Liver (tissue), 9 donors: ENCODE measurements around the gene ARL14EPL. TPM values are rescaled to one million over a fixed set of nuclear protein-coding genes. Genes with fewer than 3 reads are reported as not detected.

Experiments
- DNase-seq: peaks from one replicate; pipeline ENCODE4 v3.0.0-alpha.2; 2017; ENCODE audit warnings: low spot score
- H3K27ac ChIP-seq, 2 donors: one replicate each; pipeline ENCODE4 v1.7.0; 2013; ENCODE audit warnings: inconsistent platforms in 2 of 2, low read length in 2 of 2, control low read depth in 1 of 2, low read depth in 1 of 2, mild to moderate bottlenecking in 1 of 2
- H3K27me3 ChIP-seq, 4 donors: one replicate each; pipeline versions ENCODE4 v1.6.1 to v1.7.0; 2013; ENCODE audit warnings: low read length in 3 of 4, inconsistent platforms in 1 of 4, mild to moderate bottlenecking in 1 of 4, moderate library complexity in 1 of 4; ENCODE audit not compliant: control insufficient read depth in 4 of 4, insufficient read depth in 4 of 4
- H3K36me3 ChIP-seq, 4 donors: one replicate each; pipeline versions ENCODE4 v1.6.1 to v1.7.0; 2013; ENCODE audit warnings: low read length in 3 of 4, mild to moderate bottlenecking in 3 of 4, low read depth in 1 of 4, moderate library complexity in 1 of 4; ENCODE audit not compliant: control insufficient read depth in 4 of 4, insufficient read depth in 3 of 4
- H3K4me1 ChIP-seq, 4 donors: one replicate each; pipeline versions ENCODE4 v1.6.1 to v1.7.0; 2013; ENCODE audit warnings: low read length in 3 of 4, mild to moderate bottlenecking in 3 of 4, moderate library complexity in 1 of 4; ENCODE audit not compliant: control insufficient read depth in 4 of 4, insufficient read depth in 4 of 4
- H3K4me3 ChIP-seq, 3 donors: one replicate each; pipeline versions ENCODE4 v1.6.1 to v1.7.0; 2013; ENCODE audit warnings: low read length in 3 of 3, control low read depth in 1 of 3, low read depth in 1 of 3, mild to moderate bottlenecking in 1 of 3
- H3K9ac ChIP-seq, 2 donors: one replicate each; pipeline ENCODE4 v1.7.0; 2013; ENCODE audit warnings: low read length in 2 of 2, mild to moderate bottlenecking in 2 of 2, moderate library complexity in 2 of 2, control low read depth in 1 of 2, low read depth in 1 of 2
- H3K9me3 ChIP-seq, 4 donors: one replicate each; pipeline versions ENCODE4 v1.6.1 to v1.7.0; 2013; ENCODE audit warnings: low read length in 3 of 4; ENCODE audit not compliant: control insufficient read depth in 4 of 4
- ATF3 ChIP-seq: IDR thresholded peaks from 2 replicates; pipeline ENCODE4 v1.6.1; 2016; ENCODE audit warnings: antibody characterized with exemption
- CTCF ChIP-seq: fragments of 150-350 bp; IDR thresholded peaks from 2 replicates; pipeline ENCODE4 v1.5.1; 2017; ENCODE audit warnings: improper control_type of control experiment, low read depth, low read length; ENCODE audit not compliant: missing input control
- EGR1 ChIP-seq, 2 donors: IDR thresholded peaks; 2 replicates each; pipeline ENCODE4 v1.6.1; 2016 to 2018; ENCODE audit warnings: antibody characterized with exemption in 2 of 2, low read depth in 2 of 2
- FOXA1 ChIP-seq: IDR thresholded peaks from 2 replicates; pipeline ENCODE4 v1.6.1; 2016; ENCODE audit warnings: antibody characterized with exemption
- GABPA ChIP-seq, 2 donors: IDR thresholded peaks in 1 of 2; conservative IDR thresholded peaks in 1 of 2; 2 replicates each; pipeline ENCODE4 v1.6.1; 2016; ENCODE audit warnings: antibody characterized with exemption in 2 of 2, mild to moderate bottlenecking in 1 of 2, moderate library complexity in 1 of 2
- HNF4A ChIP-seq, 2 donors: conservative IDR thresholded peaks; 2 replicates each; pipeline ENCODE4 v1.6.1; 2016; ENCODE audit warnings: antibody characterized with exemption in 2 of 2, mild to moderate bottlenecking in 2 of 2
- HNF4G ChIP-seq: IDR thresholded peaks from 2 replicates; pipeline ENCODE4 v1.6.1; 2016; ENCODE audit warnings: antibody characterized with exemption
- JUND ChIP-seq, 2 donors: IDR thresholded peaks; 2 replicates each; pipeline ENCODE4 v1.6.1; 2016; ENCODE audit warnings: antibody characterized with exemption in 2 of 2
- NR2F2 ChIP-seq: IDR thresholded peaks from 2 replicates; pipeline ENCODE4 v1.6.1; 2016; ENCODE audit warnings: antibody characterized with exemption
- RAD21 ChIP-seq, 2 donors: IDR thresholded peaks; 2 replicates each; pipeline ENCODE4 v1.6.1; 2016; ENCODE audit warnings: antibody characterized with exemption in 2 of 2, mild to moderate bottlenecking in 2 of 2
- RXRA ChIP-seq, 2 donors: IDR thresholded peaks; 2 replicates each; pipeline ENCODE4 v1.6.1; 2017 to 2018; ENCODE audit warnings: antibody characterized with exemption in 2 of 2, mild to moderate bottlenecking in 1 of 2
- SP1 ChIP-seq: IDR thresholded peaks from 2 replicates; pipeline ENCODE4 v1.6.1; 2018; ENCODE audit warnings: antibody characterized with exemption, mild to moderate bottlenecking
- TAF1 ChIP-seq: conservative IDR thresholded peaks from 2 replicates; pipeline ENCODE4 v1.6.1; 2016; ENCODE audit warnings: antibody characterized with exemption, mild to moderate bottlenecking
- ZBTB33 ChIP-seq: IDR thresholded peaks from 2 replicates; pipeline ENCODE4 v1.6.1; 2016; ENCODE audit warnings: antibody characterized with exemption
- WGBS: extraction: QIAGEN DNeasy Blood & Tissue Kit; methylation state at CpG from one replicate; pipeline ENCODE4 v1.1.7; 2013; 5-methylcytosine and 5-hydroxymethylcytosine counted together
- polyA plus RNA-seq, 2 donors: library from polyadenylated mRNA; stranded (reverse) in 1 of 2; unstranded in 1 of 2; fragments of 200-250 nt in 1 of 2; fragments of >200 nt in 1 of 2; fragmentation: Nextera tagmentation in 1 of 2; extraction: Ambion mirVana in 1 of 2; gene quantifications; one replicate each; pipeline versions ENCODE4 v1.2.1 to v1.2.3, GENCODE V29; 2013 to 2015
- total RNA-seq, 2 donors: library from RNA; depleted of rRNA; stranded (reverse); fragments of >200 nt; gene quantifications; one replicate each; pipeline ENCODE4 v1.2.3, GENCODE V29; 2014
- TF ChIP-seq, protein P1 (sequence below): IDR thresholded peaks from 2 replicates; pipeline ENCODE4 v1.6.1; 2016; ENCODE audit warnings: antibody characterized with exemption, mild to moderate bottlenecking
- donor health status: healthy.
- donor health status: healthy.
- donor health status: healthy.
- donor health status: healthy.
- donor health status: healthy.

The ARL14EPL gene
- total and polyA plus RNA-seq, 4 donors, result not detected

DNA sequence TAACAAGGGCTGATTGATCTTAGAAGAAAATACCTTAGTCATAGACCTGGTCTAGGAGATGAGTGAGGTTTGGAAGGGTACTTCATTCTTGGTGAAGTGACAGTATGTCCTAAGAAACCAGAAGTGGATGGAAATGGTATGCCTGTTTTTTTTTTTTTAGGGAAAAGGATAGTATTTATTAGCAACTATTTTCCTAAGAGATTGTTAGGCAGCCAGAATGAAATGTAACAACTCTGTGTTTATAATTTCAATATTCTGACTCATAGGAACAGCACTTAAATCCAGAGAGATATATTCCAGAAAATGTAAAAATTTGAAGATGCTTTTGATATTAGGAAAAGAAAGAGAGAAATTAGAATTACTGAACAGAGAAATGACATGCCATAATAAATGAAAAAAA is 21.2 kb upstream of the ARL14EPL start:
- Histone ChIP-seq H3K27ac (no peak overlapping the region), H3K9ac (no peak overlapping the region), H3K27me3 (no peaks in the 10 kb centered on the region), H3K4me3 (no peak overlapping the region), H3K36me3 (no peaks in the 10 kb centered on the region), H3K9me3 (no peaks in the 10 kb centered on the region), H3K4me1 (no peaks in the 10 kb centered on the region)
- TF ChIP-seq ZBTB33, result no peak
- no peak for TF ChIP-seq FOXA1
- TF ChIP-seq HNF4G, result no peak
- TF ChIP-seq EGR1 (IDR thresholded peaks at IDR 0.05; ENCODE audit: low read depth in 2 of 2), result no peak
- no peak for DNase-seq

DNA sequence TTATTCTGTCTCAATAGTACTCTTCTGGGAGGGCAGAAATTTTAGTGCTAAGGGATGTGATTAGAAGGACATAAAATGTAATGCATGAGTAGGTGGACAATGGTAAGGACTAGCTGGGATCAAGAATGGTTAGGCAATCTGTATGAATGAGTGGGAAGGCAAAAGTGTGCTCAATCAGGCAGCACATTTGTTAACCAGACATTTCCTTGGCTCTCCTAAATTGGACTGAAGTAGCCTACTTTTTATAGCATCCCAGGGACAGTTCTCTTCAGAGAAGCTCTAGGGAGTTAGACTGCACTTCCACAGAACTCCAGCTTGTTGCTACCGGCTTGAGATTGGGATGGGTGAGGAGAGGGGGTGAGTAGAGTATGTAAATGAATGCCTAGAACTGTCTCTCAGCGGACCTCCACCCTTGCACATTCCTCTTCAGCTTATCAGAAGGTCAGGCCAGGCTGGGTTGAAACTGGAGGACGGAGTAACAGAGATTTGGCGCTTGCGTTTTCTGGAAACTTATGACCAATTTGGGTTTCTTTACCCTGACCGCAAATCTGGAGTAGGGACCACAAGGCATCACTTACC is 19.0 kb upstream of the ARL14EPL start:
- DNase-seq, result no peak
- WGBS, result 59% methylated on average over 6 of the region's 6 CpGs

More for the DNA sequence above, 19.0 kb upstream of the ARL14EPL start:
- Histone ChIP-seq H3K4me1 (no peaks in the 10 kb centered on the region), H3K36me3 (no peaks in the 10 kb centered on the region), H3K27ac (no peak overlapping the region), H3K9me3 (no peaks in the 10 kb centered on the region), H3K27me3 (no peaks in the 10 kb centered on the region), H3K4me3 (no peak overlapping the region), H3K9ac (no peak overlapping the region)
- TF ChIP-seq NR2F2, result no peak
- TF ChIP-seq FOXA1, result no peak
- no peak for TF ChIP-seq RXRA (IDR thresholded peaks at IDR 0.05)
- TF ChIP-seq, protein P1, sequence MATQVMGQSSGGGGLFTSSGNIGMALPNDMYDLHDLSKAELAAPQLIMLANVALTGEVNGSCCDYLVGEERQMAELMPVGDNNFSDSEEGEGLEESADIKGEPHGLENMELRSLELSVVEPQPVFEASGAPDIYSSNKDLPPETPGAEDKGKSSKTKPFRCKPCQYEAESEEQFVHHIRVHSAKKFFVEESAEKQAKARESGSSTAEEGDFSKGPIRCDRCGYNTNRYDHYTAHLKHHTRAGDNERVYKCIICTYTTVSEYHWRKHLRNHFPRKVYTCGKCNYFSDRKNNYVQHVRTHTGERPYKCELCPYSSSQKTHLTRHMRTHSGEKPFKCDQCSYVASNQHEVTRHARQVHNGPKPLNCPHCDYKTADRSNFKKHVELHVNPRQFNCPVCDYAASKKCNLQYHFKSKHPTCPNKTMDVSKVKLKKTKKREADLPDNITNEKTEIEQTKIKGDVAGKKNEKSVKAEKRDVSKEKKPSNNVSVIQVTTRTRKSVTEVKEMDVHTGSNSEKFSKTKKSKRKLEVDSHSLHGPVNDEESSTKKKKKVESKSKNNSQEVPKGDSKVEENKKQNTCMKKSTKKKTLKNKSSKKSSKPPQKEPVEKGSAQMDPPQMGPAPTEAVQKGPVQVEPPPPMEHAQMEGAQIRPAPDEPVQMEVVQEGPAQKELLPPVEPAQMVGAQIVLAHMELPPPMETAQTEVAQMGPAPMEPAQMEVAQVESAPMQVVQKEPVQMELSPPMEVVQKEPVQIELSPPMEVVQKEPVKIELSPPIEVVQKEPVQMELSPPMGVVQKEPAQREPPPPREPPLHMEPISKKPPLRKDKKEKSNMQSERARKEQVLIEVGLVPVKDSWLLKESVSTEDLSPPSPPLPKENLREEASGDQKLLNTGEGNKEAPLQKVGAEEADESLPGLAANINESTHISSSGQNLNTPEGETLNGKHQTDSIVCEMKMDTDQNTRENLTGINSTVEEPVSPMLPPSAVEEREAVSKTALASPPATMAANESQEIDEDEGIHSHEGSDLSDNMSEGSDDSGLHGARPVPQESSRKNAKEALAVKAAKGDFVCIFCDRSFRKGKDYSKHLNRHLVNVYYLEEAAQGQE, result no peak
- no peak for TF ChIP-seq GABPA (IDR thresholded peaks at IDR 0.05 in 1 of 2, conservative IDR thresholded peaks at IDR 0.05 in 1 of 2)
- no peak for TF ChIP-seq HNF4G
- TF ChIP-seq HNF4A (conservative IDR thresholded peaks at IDR 0.05), result no peak
- no peak for TF ChIP-seq SP1
- no peak for TF ChIP-seq JUND (IDR thresholded peaks at IDR 0.05)
- no peak for TF ChIP-seq TAF1
- TF ChIP-seq EGR1 (IDR thresholded peaks at IDR 0.05; ENCODE audit: low read depth in 2 of 2), result no peak
- TF ChIP-seq ATF3, result no peak
- no peak for TF ChIP-seq CTCF
- no peak for TF ChIP-seq ZBTB33
- no peak for TF ChIP-seq RAD21 (IDR thresholded peaks at IDR 0.05)
